Activated gamma-delta T cell (primary cell): ENCODE measurements around the gene IRF2BP1.
A peak's percentile ranks its signal among the peaks of the same experiment; 100 is the strongest.
"Not testable (repeated sequence)": the region's sequence is repeated elsewhere in the genome, so short reads cannot be mapped to it uniquely, and the experiment has no call there.

Experiments
- DNase-seq: peaks from one replicate; lab custom pipeline; 2025; lab: John Stamatoyannopoulos, UW

IRF2BP1 gene

DNA sequence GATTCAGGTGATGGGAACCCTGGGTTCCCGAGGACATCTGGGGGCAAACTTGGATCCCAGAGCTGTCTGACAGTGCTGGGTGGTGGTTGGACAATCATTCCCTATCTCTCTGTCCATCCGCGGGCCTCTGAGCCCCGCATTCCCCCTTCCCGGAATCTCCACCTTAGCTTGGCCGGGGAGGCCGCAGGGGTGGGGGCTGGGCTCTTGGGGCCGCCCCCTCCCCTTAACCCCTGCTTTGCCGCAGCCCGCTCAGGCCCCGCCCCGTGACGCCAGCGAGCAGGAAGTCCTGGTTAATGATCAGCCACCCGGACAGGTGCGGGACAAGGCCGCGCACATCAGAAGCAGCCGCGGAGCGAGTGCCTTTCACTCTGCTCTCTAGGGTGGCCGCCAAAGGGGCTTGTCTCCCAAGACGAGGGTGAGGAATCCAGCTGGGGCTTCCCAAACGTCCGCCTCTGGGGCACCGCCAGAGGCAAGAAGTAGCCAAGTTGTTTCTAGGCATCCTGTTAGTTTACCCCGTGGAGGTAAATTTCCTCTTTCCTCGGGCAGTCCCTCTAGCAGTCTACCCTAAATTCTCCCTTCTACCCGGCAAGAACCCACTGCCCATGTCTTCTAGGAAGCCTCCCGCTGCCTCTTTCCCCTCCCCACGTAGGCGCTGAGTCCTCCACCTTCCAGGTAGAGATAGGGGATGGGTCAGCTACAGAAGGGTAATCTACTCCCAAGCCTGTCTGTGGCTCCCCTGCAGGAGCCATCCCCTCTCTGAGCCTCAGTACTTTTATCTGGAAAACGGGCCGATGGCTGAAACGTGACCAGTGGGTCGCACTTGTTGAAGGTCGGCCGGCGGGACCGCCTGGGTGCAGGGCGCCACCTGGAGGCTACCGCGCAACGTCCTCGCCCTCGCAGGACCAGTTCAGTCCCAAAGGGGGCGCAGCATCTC, 3.0 kb downstream of the IRF2BP1 start:
- peak; percentile 49 for DNase-seq

DNA sequence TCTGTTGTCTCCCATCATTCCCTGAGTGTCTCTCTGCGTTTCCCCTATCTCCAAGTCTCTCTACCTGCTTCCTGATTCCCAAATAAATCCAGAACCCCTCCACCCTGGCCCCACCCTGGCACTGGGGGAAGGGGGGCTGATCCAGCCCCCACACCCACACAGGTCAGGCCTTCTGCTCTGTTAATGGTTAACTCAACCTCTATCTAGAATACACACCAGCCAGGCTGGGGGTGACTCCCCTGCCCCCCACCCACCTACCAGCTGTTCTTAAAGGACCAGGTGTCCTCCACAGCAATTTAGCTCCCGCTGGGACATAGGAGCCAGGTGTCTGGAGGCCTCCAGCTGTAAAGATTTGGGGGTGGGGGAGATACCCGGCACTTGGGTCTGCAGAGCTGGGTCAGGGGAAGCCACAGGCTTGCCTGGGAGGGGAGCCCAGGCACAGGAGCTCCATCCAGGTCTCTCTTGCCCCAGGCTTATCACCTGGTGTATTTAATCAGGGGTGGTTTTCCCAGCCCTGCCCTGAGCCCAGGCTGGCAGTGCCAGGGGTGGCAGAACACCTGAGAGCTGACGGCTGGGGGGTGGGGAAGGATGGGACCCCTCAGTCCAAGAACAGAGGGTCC, 3.9 kb downstream of the IRF2BP1 start:
- no peak for DNase-seq

DNA sequence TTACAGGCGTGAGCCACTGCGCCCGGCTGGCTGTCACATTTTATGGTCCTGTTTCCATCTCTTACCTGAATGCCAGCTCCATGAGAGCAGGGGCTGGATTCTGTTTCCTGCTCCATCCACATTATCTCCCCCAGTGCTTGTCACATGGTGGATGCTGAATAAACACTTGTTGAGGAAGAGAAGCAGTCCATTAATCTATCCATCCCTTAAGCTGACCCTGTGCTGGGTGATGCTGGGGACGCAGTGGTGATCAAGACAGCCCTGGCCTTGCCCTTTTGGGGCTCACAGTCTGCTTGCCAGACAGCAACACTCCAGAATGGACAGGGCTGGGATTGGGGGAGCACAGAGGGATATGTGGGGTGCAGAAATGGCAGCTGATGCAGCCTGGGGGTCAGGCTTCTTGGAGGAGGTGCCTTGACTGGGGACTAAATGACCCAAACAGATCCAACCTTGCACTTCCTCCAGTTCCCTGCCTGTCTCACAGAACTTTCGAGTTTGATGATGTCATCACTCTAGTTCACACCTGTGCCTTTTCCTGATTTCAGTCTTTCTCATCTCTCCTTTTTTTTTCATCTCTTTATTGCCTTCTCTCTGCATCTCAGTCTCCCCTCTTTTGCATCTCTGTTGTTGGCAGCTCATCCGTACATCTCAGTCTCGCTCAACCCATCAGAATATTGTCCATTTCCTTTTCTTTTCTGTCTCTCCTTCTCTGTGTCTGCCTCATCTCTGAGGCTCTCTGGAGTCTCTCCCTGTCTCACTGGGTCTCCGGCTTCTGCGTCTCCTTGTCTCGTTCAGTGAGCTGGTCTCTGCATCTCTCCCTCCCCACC, 4.6 kb downstream of the IRF2BP1 start:
- no peak for DNase-seq

DNA sequence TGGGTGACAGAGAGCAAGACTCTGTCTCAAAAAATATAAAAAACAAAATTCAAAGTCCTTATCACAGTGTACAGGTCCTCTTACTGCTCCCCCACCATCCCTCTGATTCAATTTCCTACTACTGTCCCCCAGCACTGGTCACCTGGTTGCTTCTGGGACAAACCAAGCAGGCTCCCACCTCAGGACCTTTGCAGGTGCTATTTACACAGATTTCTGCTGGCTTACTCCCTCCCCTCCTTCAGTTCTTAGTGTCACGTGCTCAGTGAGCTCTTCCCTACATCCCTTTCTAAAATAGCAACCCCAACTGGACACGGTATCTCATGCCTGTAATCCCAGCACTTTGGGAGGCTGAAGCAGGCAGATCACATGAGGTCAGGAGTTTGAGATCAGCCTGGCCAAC, 6.0 kb downstream of the IRF2BP1 start:
- DNase-seq, result no peak

DNA sequence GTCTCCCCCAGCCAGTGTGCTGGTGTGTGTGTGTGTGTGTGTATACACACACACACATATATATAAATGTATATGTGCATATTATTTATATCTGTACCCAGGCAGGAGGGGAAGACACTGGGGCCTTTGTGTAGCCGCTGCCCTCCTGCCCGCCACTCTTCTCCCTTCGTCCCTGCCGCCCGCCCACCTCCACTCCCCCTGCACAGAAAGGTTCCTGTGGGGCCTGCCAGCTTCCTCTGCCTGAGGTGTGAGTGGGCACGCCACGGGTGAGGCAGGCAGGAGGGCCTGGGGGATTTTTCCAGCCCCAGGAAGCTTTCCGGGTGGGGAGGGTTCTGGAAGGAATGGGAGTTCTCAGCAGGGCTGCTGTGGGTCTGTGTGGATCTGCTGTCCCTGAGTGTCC, 6.9 kb downstream of the IRF2BP1 start:
- no peak for DNase-seq

DNA sequence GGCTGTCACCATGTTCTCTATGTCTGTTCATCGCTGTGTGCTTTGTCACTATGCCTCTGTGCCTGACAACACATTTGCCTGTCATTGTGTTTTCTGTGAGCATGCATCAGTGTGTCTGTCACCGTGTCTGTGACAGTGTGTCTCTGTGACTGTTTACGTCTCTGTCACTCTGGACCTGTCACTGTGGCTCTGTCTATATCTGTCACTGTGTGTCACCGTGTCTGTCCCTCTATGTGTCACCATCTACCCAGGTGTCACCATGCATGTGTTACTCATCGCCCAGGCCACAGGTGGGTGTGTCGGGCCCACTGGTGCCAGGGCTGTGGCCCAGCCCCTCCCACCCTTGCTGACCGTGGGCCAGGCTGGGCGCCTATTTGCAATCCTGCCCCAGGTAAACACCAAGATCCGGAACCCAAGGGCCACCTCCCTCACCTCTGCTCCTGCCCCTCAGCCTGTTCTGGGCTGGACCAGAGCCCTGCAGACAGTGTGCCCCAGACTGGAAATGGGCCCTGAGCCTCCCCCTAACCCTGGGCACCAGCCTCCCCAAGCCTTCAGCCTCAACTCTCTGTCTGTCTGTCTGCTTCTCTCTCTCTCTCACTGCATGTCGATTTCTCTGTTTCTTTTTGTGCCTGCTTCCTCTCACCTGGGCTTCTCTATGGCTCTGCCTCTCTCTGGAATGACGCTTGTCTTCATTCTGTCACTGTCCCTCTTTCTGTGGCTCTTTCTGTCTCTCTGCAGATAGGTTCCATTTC, 7.7 kb downstream of the IRF2BP1 start:
- no peak for DNase-seq

DNA sequence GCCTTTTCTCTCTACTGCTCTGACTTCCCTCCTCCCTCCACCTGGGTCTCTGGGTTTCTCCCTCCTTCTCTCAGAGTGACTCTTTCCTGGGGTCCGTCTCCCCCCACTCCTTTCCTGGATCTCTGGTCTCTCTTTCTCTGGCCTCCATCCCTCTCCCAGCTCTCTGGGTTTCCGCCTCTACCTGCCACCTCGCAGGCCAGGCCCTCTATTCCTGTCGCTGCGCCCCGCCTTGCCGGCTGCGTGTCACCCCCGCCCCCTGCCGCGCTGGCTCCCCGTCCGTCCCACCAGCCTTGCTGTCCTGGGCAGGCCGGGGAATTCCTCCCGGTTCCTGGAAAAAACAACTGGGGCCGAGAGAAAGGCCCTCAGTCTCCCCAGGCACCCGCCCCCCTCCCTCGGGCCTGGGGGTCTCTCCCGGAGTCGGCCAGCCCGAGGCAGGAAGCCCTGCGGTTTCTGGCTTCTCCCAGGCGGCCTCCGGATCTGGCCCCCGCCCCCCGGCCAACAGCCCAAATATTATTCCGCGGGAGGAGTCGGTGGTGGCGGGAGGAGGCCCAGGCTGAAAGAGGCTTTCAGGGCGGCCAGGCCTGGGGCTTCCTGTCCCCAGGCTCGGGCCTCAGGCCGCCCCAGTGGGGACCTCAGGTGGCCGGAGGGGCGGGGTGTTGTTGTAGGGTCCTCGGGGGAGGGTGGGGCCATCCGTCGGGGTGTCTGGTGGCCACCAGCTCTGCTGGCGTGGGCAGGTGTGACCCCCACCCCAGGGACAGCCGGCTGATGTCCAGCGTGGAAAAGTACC, 9.3 kb downstream of the IRF2BP1 start:
- DNase-seq, result no peak

DNA sequence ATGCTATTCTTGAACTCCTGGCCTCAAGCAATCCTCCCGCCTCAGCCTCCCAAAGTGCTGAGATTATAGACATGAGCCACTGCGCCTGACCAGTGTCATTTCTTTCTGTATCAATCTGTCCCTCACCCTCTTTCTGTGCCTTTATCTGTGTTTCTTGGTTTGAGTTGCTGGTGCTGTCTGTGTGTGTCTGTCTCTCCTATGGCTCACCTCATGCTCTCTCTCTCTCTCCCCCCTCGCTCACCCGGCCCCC, 9.9 kb downstream of the IRF2BP1 start:
- DNase-seq, result no peak

DNA sequence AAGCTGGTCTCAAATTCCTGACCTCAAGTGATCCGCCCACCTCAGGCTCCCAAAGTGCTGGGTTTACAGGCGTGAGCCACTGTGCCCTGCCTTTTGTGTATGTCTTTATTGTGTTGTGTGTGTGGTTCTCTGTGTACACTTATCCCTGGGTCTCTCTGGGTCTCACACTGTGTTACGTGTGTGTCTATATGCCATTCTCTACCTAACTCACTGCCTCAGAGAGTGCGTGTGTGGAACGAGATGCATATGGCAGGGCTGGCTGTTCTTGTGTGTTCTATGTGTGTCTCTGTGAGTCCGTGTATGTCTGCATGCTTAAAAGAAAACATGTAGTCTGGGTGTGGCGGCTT, 11.3 kb downstream of the IRF2BP1 start:
- no peak for DNase-seq

DNA sequence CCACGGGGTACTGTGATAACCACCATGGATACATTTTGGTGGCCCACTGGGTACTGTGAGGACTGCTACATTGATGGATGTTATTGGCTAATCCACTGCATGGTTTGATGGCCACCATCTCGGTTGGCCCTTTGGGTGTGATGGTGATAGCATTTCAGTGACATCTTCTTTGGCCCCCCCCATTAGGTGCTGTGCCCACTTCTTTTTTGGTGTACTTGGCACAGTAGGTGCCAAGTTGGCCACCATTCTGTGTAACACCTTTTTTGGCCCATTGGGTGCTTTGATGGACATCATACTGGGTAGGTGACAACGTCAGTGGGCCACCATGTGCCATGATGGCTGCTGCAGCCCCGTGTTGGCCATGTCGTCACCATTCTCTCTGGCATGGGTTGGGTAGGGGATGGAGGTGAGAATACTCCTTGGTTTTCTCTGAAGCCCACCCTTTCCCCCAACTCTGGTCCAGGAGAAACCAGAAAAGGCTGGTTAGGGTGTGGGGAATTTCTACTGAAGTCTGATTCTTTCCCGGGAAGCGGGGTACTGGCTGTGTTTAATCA, 12.6 kb downstream of the IRF2BP1 start:
- no peak for DNase-seq

DNA sequence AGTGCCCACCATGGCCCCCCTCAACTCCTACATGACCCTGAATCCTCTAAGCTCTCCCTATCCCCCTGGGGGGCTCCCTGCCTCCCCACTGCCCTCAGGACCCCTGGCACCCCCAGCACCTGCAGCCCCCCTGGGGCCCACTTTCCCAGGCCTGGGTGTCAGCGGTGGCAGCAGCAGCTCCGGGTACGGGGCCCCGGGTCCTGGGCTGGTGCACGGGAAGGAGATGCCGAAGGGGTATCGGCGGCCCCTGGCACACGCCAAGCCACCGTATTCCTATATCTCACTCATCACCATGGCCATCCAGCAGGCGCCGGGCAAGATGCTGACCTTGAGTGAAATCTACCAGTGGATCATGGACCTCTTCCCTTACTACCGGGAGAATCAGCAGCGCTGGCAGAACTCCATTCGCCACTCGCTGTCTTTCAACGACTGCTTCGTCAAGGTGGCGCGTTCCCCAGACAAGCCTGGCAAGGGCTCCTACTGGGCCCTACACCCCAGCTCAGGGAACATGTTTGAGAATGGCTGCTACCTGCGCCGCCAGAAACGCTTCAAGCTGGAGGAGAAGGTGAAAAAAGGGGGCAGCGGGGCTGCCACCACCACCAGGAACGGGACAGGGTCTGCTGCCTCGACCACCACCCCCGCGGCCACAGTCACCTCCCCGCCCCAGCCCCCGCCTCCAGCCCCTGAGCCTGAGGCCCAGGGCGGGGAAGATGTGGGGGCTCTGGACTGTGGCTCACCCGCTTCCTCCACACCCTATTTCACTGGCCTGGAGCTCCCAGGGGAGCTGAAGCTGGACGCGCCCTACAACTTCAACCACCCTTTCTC, 13.6 kb downstream of the IRF2BP1 start:
- no peak for DNase-seq

DNA sequence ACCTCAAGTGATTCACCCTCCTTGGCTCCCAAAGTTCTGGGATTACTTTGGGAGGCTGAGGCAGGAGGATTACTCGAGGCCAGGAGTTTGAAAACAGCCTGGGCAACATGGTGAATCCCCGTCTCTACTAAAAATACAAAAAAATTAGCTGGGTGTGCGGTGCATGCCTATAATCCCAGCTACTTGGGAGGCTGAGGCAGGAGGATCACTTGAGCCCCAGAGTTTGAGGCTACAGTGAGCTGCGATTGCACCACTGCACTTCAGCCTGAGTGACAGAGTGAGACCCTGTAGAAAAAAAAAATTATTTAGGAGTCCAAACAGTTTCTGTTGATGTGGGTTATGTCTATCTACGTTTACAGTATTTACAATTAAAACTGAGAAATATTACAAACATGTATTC, 15.1 kb downstream of the IRF2BP1 start:
- no peak for DNase-seq

DNA sequence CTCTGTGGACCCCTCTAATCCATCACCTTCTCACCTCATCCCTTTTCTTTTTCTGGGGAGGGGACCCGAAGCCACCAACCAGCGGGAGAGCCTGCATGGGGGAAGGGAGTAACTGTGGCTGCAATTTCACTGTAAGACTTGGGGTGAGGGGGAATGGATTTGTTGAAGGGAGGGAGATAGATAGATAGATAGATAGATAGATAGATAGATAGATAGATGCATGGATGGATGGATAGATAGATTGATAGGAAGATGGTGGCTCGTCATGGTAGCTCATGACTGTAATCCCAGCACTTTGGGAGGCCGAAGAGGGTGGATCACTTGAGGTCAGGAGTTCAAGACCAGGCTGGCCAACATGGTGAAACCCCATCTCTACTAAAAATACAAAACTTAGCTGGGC, 18.7 kb downstream of the IRF2BP1 start:
- DNase-seq, result not testable (repeated sequence)

DNA sequence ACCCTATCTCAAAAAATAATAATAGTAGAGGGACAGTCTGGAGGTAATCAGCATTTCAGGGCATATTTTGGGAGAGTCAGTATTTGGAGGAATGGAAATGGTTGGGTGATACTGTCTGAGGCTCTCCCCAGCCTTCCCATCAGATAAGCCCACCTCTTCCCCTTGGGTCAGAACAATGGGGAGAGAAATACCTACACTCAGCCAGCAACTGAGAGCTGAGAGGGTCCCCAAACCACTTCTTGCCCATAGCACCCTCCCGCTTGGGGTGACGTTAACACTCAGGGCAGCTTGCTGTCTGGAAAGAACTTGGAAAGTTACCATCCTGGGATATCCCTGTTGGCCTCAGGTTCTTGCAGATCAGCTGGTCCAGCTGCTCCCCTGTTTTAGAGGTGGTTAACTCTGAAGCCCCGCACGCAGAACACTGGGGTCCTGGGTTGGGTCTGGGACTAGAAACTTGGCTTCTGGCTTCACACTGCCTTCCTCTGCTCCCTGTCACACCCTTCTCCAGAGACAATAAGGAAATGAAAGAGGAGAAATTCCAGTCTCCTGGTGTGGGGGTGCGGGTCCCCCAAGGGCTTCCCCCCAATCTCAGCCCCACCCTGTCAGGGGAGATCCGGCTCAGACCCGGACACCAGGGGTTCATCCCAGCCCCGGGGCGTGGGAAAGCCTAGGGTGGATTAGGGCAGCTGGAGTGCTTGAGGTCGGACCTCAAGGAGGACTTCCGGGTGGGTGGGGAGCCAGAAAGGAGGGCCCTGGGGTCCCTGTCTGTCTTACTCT, 19.4 kb downstream of the IRF2BP1 start:
- no peak for DNase-seq

DNA sequence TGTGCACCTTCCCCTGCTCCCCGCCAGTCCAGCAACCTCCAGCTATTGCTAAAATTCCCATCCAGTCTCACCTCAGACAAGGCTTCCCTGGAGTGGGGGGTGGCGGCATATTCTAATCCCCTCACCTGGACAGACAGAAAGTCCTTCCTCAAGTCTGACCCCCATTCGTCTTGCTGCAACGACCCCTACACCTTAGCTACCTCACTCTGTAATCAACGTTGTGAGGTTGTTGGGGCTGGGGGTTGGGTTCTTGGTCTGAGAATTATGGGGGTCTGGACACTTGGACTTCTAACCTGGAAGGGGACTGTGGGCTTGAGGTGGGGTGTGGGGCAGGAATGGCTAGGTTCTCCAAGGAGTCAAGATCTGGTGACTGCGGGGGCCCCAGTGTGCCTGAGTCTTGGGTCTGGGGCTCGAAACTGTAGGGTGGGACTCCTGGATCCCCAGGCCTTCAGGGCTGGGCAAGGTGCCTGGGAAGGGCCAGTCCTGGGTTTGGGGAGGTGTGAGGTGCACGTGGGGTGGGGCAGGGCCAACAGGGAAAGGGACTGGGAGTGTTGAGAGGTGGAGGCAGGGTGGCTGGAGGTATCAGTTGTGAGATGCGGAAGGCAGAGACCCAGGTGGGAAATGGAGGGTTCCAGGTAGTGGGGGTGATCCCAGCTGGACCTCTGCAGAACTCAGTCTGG, 20.5 kb downstream of the IRF2BP1 start:
- no peak for DNase-seq

DNA sequence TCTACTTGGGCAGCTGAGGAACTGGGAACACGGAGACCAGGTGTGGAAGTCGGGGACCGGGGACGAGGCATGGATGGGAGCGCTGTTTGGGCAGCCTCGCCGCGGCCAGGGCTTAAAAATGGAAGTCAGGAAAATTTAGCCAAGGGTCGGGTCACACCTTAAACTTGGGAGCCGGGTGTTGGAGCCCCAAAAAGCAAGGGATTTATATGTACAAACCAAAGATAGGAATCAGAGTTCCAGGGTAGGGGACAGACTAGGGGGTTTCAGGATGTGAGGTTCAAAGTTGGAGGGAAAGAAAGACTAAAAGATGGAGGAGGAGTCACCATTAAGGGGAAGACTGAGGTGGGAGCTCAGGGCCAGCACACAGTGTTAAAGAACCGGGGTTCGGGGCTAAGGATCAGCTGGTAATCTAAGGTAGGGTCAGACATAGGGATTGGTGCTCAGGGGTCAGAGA, 21.3 kb downstream of the IRF2BP1 start:
- no peak for DNase-seq

DNA sequence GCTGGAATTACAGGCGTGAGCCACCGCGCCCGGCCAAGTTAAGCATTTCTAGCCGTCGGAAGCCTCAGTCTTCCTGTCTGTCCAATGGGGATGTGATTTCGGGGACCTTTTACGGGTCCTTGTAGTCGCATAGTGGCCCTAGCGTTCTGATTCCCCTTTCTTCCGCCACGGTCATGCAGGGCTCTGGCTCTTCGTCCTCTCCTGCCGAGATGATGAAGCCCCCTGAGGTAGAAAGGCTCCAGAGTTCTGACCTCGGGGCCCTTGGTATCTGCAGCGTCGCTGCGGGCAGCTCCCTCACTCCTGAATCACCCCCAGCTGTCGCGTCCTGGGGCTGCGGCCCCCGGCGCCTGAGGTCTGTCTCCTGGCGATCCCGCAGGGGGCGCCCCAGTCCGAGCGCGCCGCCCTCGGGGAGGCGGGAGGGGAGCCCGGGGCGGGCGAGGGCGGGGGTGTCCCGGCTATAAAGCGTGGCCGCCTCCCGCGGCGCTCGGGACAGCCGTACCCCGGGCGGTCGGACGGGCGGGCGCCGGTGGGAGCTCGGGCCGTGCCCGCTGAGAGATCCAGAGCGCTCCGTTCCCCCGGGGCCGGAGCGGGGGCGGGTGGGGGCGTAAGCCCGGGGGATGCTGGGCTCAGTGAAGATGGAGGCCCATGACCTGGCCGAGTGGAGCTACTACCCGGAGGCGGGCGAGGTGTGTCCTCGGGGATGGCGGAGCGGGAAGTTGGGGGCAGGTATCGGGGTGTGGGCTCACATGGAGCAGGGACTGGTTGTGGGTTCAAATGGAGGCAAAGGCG, 21.9 kb downstream of the IRF2BP1 start, which contains the start of gene FOXA3:
Gene FOXA3, plus strand, starts transcription at position 487 of the 789 bp plus-strand sequence. Its CDS starts 131 bp downstream, at position 618.
- peak; percentile 51 for DNase-seq

DNA sequence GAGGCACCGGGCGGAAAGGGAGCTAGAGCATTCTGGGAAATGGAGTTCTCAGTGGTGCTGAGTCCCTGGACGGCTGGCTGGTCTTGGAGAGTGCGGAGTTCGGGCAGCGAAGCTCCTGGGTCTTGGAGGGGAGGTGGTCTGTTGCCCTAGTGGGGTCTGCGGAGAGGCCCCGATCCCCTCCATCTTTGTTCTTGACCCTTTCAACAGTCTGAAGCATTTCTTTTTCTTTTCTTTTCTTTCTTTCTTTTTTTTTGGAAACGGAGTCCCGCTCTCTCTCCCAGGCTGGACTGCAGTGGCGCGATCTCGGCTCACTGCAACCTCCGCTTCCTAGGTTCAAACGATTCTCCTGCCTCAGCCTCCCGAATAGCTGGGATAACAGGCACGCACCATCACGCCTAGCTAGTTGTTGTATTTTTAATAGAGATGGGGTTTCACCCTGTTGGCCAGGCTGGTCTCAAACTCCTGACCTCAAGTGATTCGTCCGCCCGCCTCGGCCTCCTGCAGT, 22.6 kb downstream of the IRF2BP1 start:
- no peak for DNase-seq
